ENCODE data around the gene NPTX1. TPM values are rescaled to one million over a fixed set of nuclear protein-coding genes. Genes with fewer than 3 reads are reported as not detected.

Gene NPTX1
- total RNA-seq, 1 donor from 2014 or later: not detected

- no peak for DNase-seq
- intact Hi-C loops (cut with DNase I): no loop called here
- ATAC-seq (ENCODE audit: poor library complexity): no peak
These were observed 8.2 kb downstream of the NPTX1 start for GRCh38 chr17:80468242-80468641.

GRCh38 chr17:80466188-80466705 is 10.2 kb downstream of the NPTX1 start:
- intact Hi-C loops (cut with DNase I): no loop called here
- ATAC-seq (ENCODE audit: poor library complexity) (no peak), DNase-seq (no peak)

GRCh38 chr17:80465327-80465974 is 11.0 kb downstream of the NPTX1 start:
- ATAC-seq (ENCODE audit: poor library complexity) (no peak), DNase-seq (no peak)
- intact Hi-C loops (cut with DNase I): no loop called here

- ATAC-seq (ENCODE audit: poor library complexity) (no peak), DNase-seq (no peak)
- intact Hi-C loops (cut with DNase I): no loop called here
These were observed 11.9 kb downstream of the NPTX1 start for GRCh38 chr17:80464486-80464885.

GRCh38 chr17:80463784-80464400 is 12.5 kb downstream of the NPTX1 start:
- no peak for ATAC-seq (ENCODE audit: poor library complexity)
- intact Hi-C loops (cut with DNase I): no loop called here
- DNase-seq: no peak

GRCh38 chr17:80461528-80462160 is 14.8 kb downstream of the NPTX1 start:
- intact Hi-C loops (cut with DNase I): no loop called here
- ATAC-seq (ENCODE audit: poor library complexity) (no peak), DNase-seq (no peak)

GRCh38 chr17:80460429-80460834 is 16.0 kb downstream of the NPTX1 start:
- ATAC-seq (ENCODE audit: poor library complexity) (peak; percentile 64), DNase-seq (no peak)
- intact Hi-C loops (cut with DNase I): no loop called here

GRCh38 chr17:80459234-80459633 is 17.2 kb downstream of the NPTX1 start:
- intact Hi-C loops (cut with DNase I): no loop called here
- no peak for ATAC-seq (ENCODE audit: poor library complexity)
- DNase-seq: no peak

- no peak for ATAC-seq (ENCODE audit: poor library complexity)
- intact Hi-C loops (cut with DNase I): no loop called here
- DNase-seq: no peak
These were observed 18.4 kb downstream of the NPTX1 start for GRCh38 chr17:80458016-80458415.

GRCh38 chr17:80457236-80457856 is 19.1 kb downstream of the NPTX1 start:
- intact Hi-C loops (cut with DNase I): no loop called here
- no peak for ATAC-seq (ENCODE audit: poor library complexity)
- DNase-seq: no peak

GRCh38 chr17:80456465-80457235 is 19.8 kb downstream of the NPTX1 start:
- DNase-seq (peak; percentile 57), ATAC-seq (ENCODE audit: poor library complexity) (peak; percentile 16)
- intact Hi-C loops (cut with DNase I): no loop called here

- no peak for ATAC-seq (ENCODE audit: poor library complexity)
- no peak for DNase-seq
- intact Hi-C loops (cut with DNase I): no loop called here
These were observed 20.6 kb downstream of the NPTX1 start for GRCh38 chr17:80455784-80456183.

- intact Hi-C loops (cut with DNase I): no loop called here
- DNase-seq (no peak), ATAC-seq (ENCODE audit: poor library complexity) (peak; percentile 55)
These were observed 21.1 kb downstream of the NPTX1 start for GRCh38 chr17:80455336-80455710.

- intact Hi-C loops (cut with DNase I): no loop called here
- DNase-seq (peak; percentile 98), ATAC-seq (ENCODE audit: poor library complexity) (peak; percentile 97)
These were observed 21.7 kb downstream of the NPTX1 start for GRCh38 chr17:80454557-80455335.

GRCh38 chr17:80453998-80454556 is 22.3 kb downstream of the NPTX1 start:
- DNase-seq: no peak
- intact Hi-C loops (cut with DNase I): no loop called here

GRCh38 chr17:80453126-80453997 is 23.0 kb downstream of the NPTX1 start:
- DNase-seq: no peak
- intact Hi-C loops (cut with DNase I): no loop called here
- ATAC-seq (ENCODE audit: poor library complexity): no peak

More at GRCh38 chr17:80453998-80454556, 22.3 kb downstream of the NPTX1 start:
- ATAC-seq (ENCODE audit: poor library complexity): peak; percentile 19

Measured in Right ventricle myocardium superior (tissue), 1 donor.